Measurements from ENCODE around the gene TMEM88. TPM values are rescaled to one million over a fixed set of nuclear protein-coding genes. Genes with fewer than 3 reads are reported as not detected.

Gene TMEM88
- total RNA-seq, 2 experiments from 2014 or later, result 0.41 to 4.0 TPM

GRCh38 chr17:7873051-7873450 is 18.2 kb downstream of the TMEM88 start:
- no peak overlapping the region for H3K4me3 ChIP-seq (ENCODE audit: low read depth, low read length, poor library complexity, severe bottlenecking)
- intact Hi-C loops (cut with micrococcal nuclease; ENCODE audit: unreplicated experiment), result no loop called here

GRCh38 chr17:7875804-7876370 is 21.0 kb downstream of the TMEM88 start:
- peaks cover 49% of the 10 kb centered on the region; the same call in 1 of the 2 replicates for H3K79me2 ChIP-seq (ENCODE audit: insufficient read depth, low read depth, low read length)
- CTCF ChIA-PET (ENCODE audit: unreplicated experiment), result no interaction called here
- H4K20me1 ChIP-seq (ENCODE audit: insufficient read depth, low read length), result no peaks in the 10 kb centered on the region; the same call in 1 of the 2 replicates
- no peak overlapping the region for H3K4me2 ChIP-seq (ENCODE audit: low read length)
- H3K9me3 ChIP-seq (ENCODE audit: low read length), result no peaks in the 10 kb centered on the region
- no peaks in the 10 kb centered on the region for H3K9me2 ChIP-seq (ENCODE audit: insufficient read depth, low read length)
- H3K27ac ChIP-seq (ENCODE audit: low read depth, low read length, poor library complexity, severe bottlenecking), result no peak overlapping the region
- POLR2A ChIA-PET, result interaction anchor here (1.5 kb wide), 1 partner anchor 10 kb away, joined by 3 read pairs; no protein-coding TSS in a partner anchor
- H3K36me3 ChIP-seq (ENCODE audit: insufficient read depth, low read length), result peaks cover 92% of the 10 kb centered on the region
- BruUV-seq (replicated peaks), result no TSS peak
- no peak overlapping the region for H3K4me3 ChIP-seq (ENCODE audit: low read depth, low read length, poor library complexity, severe bottlenecking)
- DNase-seq (ENCODE audit: low spot score), result no peak
- H2AFZ ChIP-seq (ENCODE audit: low read length), result no peak overlapping the region
- no peak for TF ChIP-seq CTCF (conservative IDR thresholded peaks at IDR 0.05; ENCODE audit: low read length)
- TF ChIP-seq EZH2phosphoT487 (IDR thresholded peaks at IDR 0.05; ENCODE audit: borderline replicate concordance, low read depth, low read length), result no peak
- H3K4me1 ChIP-seq (ENCODE audit: insufficient read depth, low read length, poor library complexity, severe bottlenecking), result peaks cover 29% of the 10 kb centered on the region
- intact Hi-C loops (cut with micrococcal nuclease; ENCODE audit: unreplicated experiment), result no loop called here

More at GRCh38 chr17:7873051-7873450, 18.2 kb downstream of the TMEM88 start:
- no peaks in the 10 kb centered on the region for H3K9me2 ChIP-seq (ENCODE audit: insufficient read depth, low read length)
- ChIA-PET CTCF (ENCODE audit: unreplicated experiment) (no interaction called here), POLR2A (no interaction called here)
- no peak overlapping the region for H3K4me2 ChIP-seq (ENCODE audit: low read length)
- peaks cover 9% of the 10 kb centered on the region for H3K4me1 ChIP-seq (ENCODE audit: insufficient read depth, low read length, poor library complexity, severe bottlenecking)
- H3K9me3 ChIP-seq (ENCODE audit: low read length), result no peaks in the 10 kb centered on the region
- H3K27ac ChIP-seq (ENCODE audit: low read depth, low read length, poor library complexity, severe bottlenecking), result no peak overlapping the region
- no peak overlapping the region for H2AFZ ChIP-seq (ENCODE audit: low read length)
- TF ChIP-seq EZH2phosphoT487 (IDR thresholded peaks at IDR 0.05; ENCODE audit: borderline replicate concordance, low read depth, low read length) (no peak), CTCF (conservative IDR thresholded peaks at IDR 0.05; ENCODE audit: low read length) (no peak)
- DNase-seq (ENCODE audit: low spot score), result no peak
- H3K36me3 ChIP-seq (ENCODE audit: insufficient read depth, low read length), result peaks cover 93% of the 10 kb centered on the region
- BruUV-seq (replicated peaks), result no TSS peak
- H3K79me2 ChIP-seq (ENCODE audit: insufficient read depth, low read depth, low read length), result peaks cover 29% of the 10 kb centered on the region; the same call in 1 of the 2 replicates
- no peaks in the 10 kb centered on the region; the same call in 1 of the 2 replicates for H4K20me1 ChIP-seq (ENCODE audit: insufficient read depth, low read length)

- Histone ChIP-seq H3K4me2 (ENCODE audit: low read length) (no peak overlapping the region), H3K9me2 (ENCODE audit: insufficient read depth, low read length) (no peaks in the 10 kb centered on the region), H3K9me3 (ENCODE audit: low read length) (no peaks in the 10 kb centered on the region), H3K4me1 (ENCODE audit: insufficient read depth, low read length, poor library complexity, severe bottlenecking) (peaks cover 52% of the 10 kb centered on the region), H3K79me2 (ENCODE audit: insufficient read depth, low read depth, low read length) (peaks cover 56% of the 10 kb centered on the region; the same call in 1 of the 2 replicates), H3K27ac (ENCODE audit: low read depth, low read length, poor library complexity, severe bottlenecking) (no peak overlapping the region), H4K20me1 (ENCODE audit: insufficient read depth, low read length) (no peaks in the 10 kb centered on the region; the same call in 1 of the 2 replicates), H3K36me3 (ENCODE audit: insufficient read depth, low read length) (peaks cover 85% of the 10 kb centered on the region), H3K4me3 (ENCODE audit: low read depth, low read length, poor library complexity, severe bottlenecking) (no peak overlapping the region), H2AFZ (ENCODE audit: low read length) (no peak overlapping the region)
- BruUV-seq (replicated peaks), result no TSS peak
- TF ChIP-seq CTCF (conservative IDR thresholded peaks at IDR 0.05; ENCODE audit: low read length) (no peak), EZH2phosphoT487 (IDR thresholded peaks at IDR 0.05; ENCODE audit: borderline replicate concordance, low read depth, low read length) (no peak)
- ChIA-PET POLR2A (interaction anchor here (1.6 kb wide), 1 partner anchor 14 kb away, joined by 4 read pairs; no protein-coding TSS in a partner anchor), CTCF (ENCODE audit: unreplicated experiment) (interaction anchor here (0.9 kb wide), 1 partner anchor 18 kb away, joined by 4 read pairs; no protein-coding TSS in a partner anchor)
- no peak for DNase-seq (ENCODE audit: low spot score)
- intact Hi-C loops (cut with micrococcal nuclease; ENCODE audit: unreplicated experiment), result no loop called here
Measured at GRCh38 chr17:7878234-7878633, 23.4 kb downstream of the TMEM88 start.
